WTC11 (cell line): ENCODE results near the gene SAYSD1. TPM values are rescaled to one million over a fixed set of nuclear protein-coding genes. Genes with fewer than 3 reads are reported as not detected.

Experiments used
- ATAC-seq: fragments of 200-7000 bp; cut with Tn5 transposase; 2 replicates; pipeline ENCODE4 v1.10.0; 2021; ENCODE audit warnings: mild to moderate bottlenecking, moderate library complexity
- CTCF ChIA-PET: fragments of 300-600 bp; sonication (Branson Sonifier 250); formaldehyde crosslinking; loops from one replicate; lab custom pipeline; 2021; ENCODE audit warnings: antibody characterized with exemption; lab: Charles Lee
- POLR2A ChIA-PET: fragments of 350-600 bp; sonication (Branson Sonifier 250); formaldehyde crosslinking; loops from one replicate; lab custom pipeline; 2021; ENCODE audit warnings: antibody characterized with exemption; lab: Charles Lee
- DNase-seq: peaks from one replicate; pipeline ENCODE4 v3.0.0; 2021; ENCODE audit warnings: low spot score
- H3K27ac Mint-ChIP-seq: 2 replicates; pipeline ENCODE4 v1.8.0; 2021; ENCODE audit warnings: mixed read lengths
- H3K27me3 Mint-ChIP-seq: 2 replicates; pipeline ENCODE4 v1.8.0; 2021; ENCODE audit warnings: low read depth, mild to moderate bottlenecking, moderate library complexity, mixed read lengths
- H3K36me3 Mint-ChIP-seq: 2 replicates; pipeline ENCODE4 v1.8.0; 2021; ENCODE audit warnings: mixed read lengths
- H3K4me1 Mint-ChIP-seq: 2 replicates; pipeline ENCODE4 v1.8.0; 2022; ENCODE audit warnings: mixed read lengths
- H3K4me3 Mint-ChIP-seq: 2 replicates; pipeline ENCODE4 v1.8.0; 2021; ENCODE audit warnings: mild to moderate bottlenecking, moderate library complexity, mixed read lengths
- H3K9me3 Mint-ChIP-seq: 2 replicates; pipeline ENCODE4 v1.8.0; 2021; ENCODE audit warnings: mixed read lengths
- GRHL2 ChIP-seq: fragments of 250-450 bp; sonication (Bioruptor Pico); IDR thresholded peaks from 2 replicates; pipeline ENCODE4 v1.8.0; 2022; ENCODE audit warnings: mild to moderate bottlenecking, moderate library complexity; ENCODE audit not compliant: insufficient replicate concordance, severe bottlenecking
- JUN ChIP-seq: sonication (generic); formaldehyde crosslinking; IDR thresholded peaks from 2 replicates; pipeline ENCODE4 v1.8.0; 2023; ENCODE audit warnings: mild to moderate bottlenecking, missing genetic modification reagents
- MYBL2 ChIP-seq: sonication (generic); formaldehyde crosslinking; IDR thresholded peaks from 2 replicates; pipeline ENCODE4 v1.8.1; 2023; ENCODE audit warnings: mild to moderate bottlenecking, moderate library complexity, missing genetic modification reagents
- TCF7 ChIP-seq: sonication (generic); formaldehyde crosslinking; IDR thresholded peaks from 2 replicates; pipeline ENCODE4 v1.8.0; 2022; ENCODE audit warnings: mild to moderate bottlenecking, low read depth, missing genetic modification reagents, moderate library complexity
- ZNF219 ChIP-seq: sonication (generic); formaldehyde crosslinking; IDR thresholded peaks from 2 replicates; pipeline ENCODE4 v1.8.0; 2023; ENCODE audit warnings: missing genetic modification reagents, mild to moderate bottlenecking, borderline replicate concordance
- ZNF423 ChIP-seq: fragments of 250-450 bp; sonication (Bioruptor Pico); IDR thresholded peaks from 2 replicates; pipeline ENCODE4 v2.1.2; 2022; ENCODE audit warnings: mild to moderate bottlenecking, moderate library complexity
- ZNF425 ChIP-seq: fragments of 250-450 bp; sonication (Bioruptor Pico); conservative IDR thresholded peaks from 2 replicates; pipeline ENCODE4 v1.9.0; 2021; ENCODE audit warnings: mild to moderate bottlenecking
- ZNF512 ChIP-seq: sonication (generic); formaldehyde crosslinking; IDR thresholded peaks from 2 replicates; pipeline ENCODE4 v1.8.1; 2022; ENCODE audit warnings: missing genetic modification reagents, borderline replicate concordance
- total RNA-seq: library from RNA; stranded (reverse); gene quantifications from 3 replicates; pipeline ENCODE4 v1.2.3, GENCODE V29; 2021
- TF ChIP-seq, protein P1 (sequence below): sonication (generic); formaldehyde crosslinking; IDR thresholded peaks from 2 replicates; pipeline ENCODE4 v1.8.1; 2023; ENCODE audit warnings: mild to moderate bottlenecking, missing genetic modification reagents
- TF ChIP-seq, protein P2 (sequence below): sonication (generic); formaldehyde crosslinking; IDR thresholded peaks from 2 replicates; pipeline ENCODE4 v1.8.0; 2023; ENCODE audit warnings: missing genetic modification reagents
- TF ChIP-seq, protein P3 (sequence below): sonication (generic); formaldehyde crosslinking; IDR thresholded peaks from 2 replicates; pipeline ENCODE4 v1.8.0; 2023; ENCODE audit warnings: mild to moderate bottlenecking, missing genetic modification reagents
- TF ChIP-seq, protein P4 (sequence below): sonication (generic); formaldehyde crosslinking; conservative IDR thresholded peaks from 2 replicates; pipeline ENCODE4 v1.8.1; 2022; ENCODE audit warnings: mild to moderate bottlenecking, missing genetic modification reagents

Gene SAYSD1
- total RNA-seq, 1 experiment from 2014 or later = 7.4 TPM

DNA sequence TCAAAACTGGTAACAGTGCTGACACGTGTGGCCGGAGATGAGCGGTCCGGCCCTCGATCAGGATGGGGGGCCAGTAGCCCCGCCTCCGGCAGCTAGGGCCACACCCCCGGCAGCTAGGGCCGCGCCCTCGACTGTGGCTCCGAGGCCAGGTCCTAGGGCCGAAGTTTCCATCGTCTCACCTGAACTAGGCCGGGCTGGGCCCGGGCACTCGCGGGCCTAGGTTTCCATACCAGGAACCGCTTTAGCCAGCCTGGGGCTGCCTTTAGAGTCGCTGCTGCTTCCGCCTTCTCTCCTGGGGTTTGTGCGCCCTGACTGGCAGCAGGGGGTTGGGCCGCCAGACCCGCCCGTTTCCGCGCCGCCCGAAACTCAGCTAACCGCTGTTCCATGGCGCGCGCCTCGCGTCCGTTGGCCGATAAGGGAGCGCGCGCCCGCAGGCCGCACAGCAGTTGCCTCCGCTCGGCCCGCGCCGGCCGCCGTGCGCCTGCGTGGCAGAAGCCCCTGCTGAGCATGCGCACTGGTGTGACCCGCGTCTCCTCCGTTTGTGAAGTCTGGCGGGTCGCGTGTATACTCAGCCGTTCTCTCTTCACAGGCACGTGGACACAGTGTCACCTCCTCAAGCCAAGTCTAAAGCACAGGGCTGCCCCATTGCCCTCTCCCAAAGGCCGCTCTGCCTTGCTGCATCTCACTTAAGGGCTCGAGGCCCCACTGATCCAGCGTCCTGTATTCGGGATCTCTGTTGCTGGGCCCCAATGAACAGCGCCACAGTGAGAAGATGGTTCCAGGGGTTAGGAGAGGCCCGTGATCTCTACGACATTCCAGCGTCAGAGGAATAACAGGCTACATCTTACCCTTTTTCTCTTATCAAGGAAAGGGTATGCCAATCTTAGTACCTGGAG lies at the start of gene SAYSD1 (continued):
- TF ChIP-seq, protein P1, sequence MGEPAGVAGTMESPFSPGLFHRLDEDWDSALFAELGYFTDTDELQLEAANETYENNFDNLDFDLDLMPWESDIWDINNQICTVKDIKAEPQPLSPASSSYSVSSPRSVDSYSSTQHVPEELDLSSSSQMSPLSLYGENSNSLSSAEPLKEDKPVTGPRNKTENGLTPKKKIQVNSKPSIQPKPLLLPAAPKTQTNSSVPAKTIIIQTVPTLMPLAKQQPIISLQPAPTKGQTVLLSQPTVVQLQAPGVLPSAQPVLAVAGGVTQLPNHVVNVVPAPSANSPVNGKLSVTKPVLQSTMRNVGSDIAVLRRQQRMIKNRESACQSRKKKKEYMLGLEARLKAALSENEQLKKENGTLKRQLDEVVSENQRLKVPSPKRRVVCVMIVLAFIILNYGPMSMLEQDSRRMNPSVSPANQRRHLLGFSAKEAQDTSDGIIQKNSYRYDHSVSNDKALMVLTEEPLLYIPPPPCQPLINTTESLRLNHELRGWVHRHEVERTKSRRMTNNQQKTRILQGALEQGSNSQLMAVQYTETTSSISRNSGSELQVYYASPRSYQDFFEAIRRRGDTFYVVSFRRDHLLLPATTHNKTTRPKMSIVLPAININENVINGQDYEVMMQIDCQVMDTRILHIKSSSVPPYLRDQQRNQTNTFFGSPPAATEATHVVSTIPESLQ (CRISPR knock-in tag) = no peak
- no peak for TF ChIP-seq JUN (CRISPR knock-in tag)
- TF ChIP-seq TCF7 (CRISPR knock-in tag) = no peak
- TF ChIP-seq, protein P2, sequence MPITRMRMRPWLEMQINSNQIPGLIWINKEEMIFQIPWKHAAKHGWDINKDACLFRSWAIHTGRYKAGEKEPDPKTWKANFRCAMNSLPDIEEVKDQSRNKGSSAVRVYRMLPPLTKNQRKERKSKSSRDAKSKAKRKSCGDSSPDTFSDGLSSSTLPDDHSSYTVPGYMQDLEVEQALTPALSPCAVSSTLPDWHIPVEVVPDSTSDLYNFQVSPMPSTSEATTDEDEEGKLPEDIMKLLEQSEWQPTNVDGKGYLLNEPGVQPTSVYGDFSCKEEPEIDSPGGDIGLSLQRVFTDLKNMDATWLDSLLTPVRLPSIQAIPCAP = peak; percentile 77; the same call in 1 of the 2 replicates
- peak; percentile 93 for TF ChIP-seq MYBL2 (CRISPR knock-in tag)

GRCh38 chr6:39157511-39157910 lies 42.5 kb upstream of the SAYSD1 start:
- TF ChIP-seq GRHL2 (CRISPR knock-in tag) (no peak), ZNF219 (CRISPR knock-in tag) (no peak), ZNF512 (CRISPR knock-in tag) (no peak)
- TF ChIP-seq, protein P3, sequence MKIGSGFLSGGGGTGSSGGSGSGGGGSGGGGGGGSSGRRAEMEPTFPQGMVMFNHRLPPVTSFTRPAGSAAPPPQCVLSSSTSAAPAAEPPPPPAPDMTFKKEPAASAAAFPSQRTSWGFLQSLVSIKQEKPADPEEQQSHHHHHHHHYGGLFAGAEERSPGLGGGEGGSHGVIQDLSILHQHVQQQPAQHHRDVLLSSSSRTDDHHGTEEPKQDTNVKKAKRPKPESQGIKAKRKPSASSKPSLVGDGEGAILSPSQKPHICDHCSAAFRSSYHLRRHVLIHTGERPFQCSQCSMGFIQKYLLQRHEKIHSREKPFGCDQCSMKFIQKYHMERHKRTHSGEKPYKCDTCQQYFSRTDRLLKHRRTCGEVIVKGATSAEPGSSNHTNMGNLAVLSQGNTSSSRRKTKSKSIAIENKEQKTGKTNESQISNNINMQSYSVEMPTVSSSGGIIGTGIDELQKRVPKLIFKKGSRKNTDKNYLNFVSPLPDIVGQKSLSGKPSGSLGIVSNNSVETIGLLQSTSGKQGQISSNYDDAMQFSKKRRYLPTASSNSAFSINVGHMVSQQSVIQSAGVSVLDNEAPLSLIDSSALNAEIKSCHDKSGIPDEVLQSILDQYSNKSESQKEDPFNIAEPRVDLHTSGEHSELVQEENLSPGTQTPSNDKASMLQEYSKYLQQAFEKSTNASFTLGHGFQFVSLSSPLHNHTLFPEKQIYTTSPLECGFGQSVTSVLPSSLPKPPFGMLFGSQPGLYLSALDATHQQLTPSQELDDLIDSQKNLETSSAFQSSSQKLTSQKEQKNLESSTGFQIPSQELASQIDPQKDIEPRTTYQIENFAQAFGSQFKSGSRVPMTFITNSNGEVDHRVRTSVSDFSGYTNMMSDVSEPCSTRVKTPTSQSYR (CRISPR knock-in tag) = no peak
- TF ChIP-seq, protein P4, sequence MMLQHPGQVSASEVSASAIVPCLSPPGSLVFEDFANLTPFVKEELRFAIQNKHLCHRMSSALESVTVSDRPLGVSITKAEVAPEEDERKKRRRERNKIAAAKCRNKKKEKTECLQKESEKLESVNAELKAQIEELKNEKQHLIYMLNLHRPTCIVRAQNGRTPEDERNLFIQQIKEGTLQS (CRISPR knock-in tag) = no peak
- TF ChIP-seq, all 79 proteins: peak for 0
- peaks cover 11% of the 10 kb centered on the region for H3K36me3 Mint-ChIP-seq
- H3K27ac Mint-ChIP-seq = no peak overlapping the region
- no peak for ATAC-seq
- H3K9me3 Mint-ChIP-seq = peaks cover 8% of the 10 kb centered on the region
- ChIA-PET CTCF (interaction anchor here (0.7 to 4.9 kb wide), 3 partner anchors 55 to 483 kb away, joined by 3 to 44 read pairs (median 9); no protein-coding TSS in a partner anchor), POLR2A (interaction anchor here (0.6 kb wide), 1 partner anchor 9 kb away, joined by 3 read pairs; no protein-coding TSS in a partner anchor)
- H3K4me3 Mint-ChIP-seq = no peak overlapping the region
- DNase-seq = no peak
- H3K27me3 Mint-ChIP-seq = no peaks in the 10 kb centered on the region
- no peaks in the 10 kb centered on the region; the same call in 1 of the 2 replicates for H3K4me1 Mint-ChIP-seq

GRCh38 chr6:39156801-39157200 lies 41.8 kb upstream of the SAYSD1 start:
- Mint-ChIP-seq H3K27me3 (no peaks in the 10 kb centered on the region), H3K4me3 (no peak overlapping the region), H3K27ac (no peak overlapping the region), H3K9me3 (peaks cover 8% of the 10 kb centered on the region), H3K4me1 (peaks cover 6% of the 10 kb centered on the region), H3K36me3 (peaks cover 11% of the 10 kb centered on the region)
- no peak for ATAC-seq
- CTCF ChIA-PET = interaction anchor here (4.9 kb wide), 1 partner anchor 146 kb away, joined by 44 read pairs; no protein-coding TSS in a partner anchor
- DNase-seq = no peak
- TF ChIP-seq ZNF423 (CRISPR knock-in tag) (no peak), ZNF425 (CRISPR knock-in tag) (no peak)
- POLR2A ChIA-PET = no interaction called here
